ENCODE results near the gene VEZF1. TPM values are rescaled to one million over a fixed set of nuclear protein-coding genes. Genes with fewer than 3 reads are reported as not detected.

Gene VEZF1
- total and polyA plus RNA-seq, 2 donors (not counting 3 experiments of a cell fraction or from before 2014, with no cell fraction given), result 27.8 to 59.0 TPM

DNA sequence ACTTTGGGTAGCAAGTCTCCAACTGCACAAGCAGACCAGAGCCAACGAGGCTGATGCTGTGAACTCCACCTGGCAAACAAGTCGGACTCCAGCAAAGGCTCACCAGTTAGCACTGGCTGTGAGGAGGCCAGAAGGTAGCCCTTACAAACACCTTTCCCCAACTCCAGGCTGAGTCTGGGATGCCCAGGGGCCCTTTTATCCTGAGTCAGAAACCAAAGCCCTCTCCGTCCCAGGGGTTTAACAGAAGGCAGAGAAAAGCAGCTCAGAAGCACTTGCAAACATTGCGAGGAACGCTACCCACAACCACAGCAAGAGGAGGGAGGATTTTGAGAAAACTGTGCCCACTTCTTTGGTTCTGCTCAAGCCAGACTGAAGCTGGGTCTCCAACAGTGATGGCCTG lies 57.8 kb downstream of the VEZF1 start:
- POLR2A ChIA-PET, result no interaction called here

DNA sequence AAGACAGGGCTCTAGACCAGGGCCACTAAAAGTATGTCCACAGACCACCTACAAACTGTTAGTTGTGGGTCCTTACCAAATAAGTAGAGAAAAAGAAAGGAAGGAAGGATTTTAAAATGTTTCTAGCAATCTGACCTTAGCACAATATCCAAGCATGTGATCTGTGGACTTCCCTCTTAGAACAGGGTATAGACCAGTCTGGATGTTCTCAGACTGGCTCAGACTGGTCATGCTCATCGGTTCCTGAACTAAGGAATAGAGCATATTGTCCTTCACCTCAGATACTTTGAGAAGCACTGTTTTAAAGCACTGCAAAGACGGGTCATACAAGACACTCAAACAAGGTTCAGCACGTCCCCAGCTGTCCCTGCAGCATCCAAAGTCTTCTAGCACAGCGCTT lies 58.7 kb downstream of the VEZF1 start:
- Histone ChIP-seq H3K4me2 (ENCODE audit: insufficient read depth, low read length) (no peak overlapping the region), H3K79me2 (ENCODE audit: control insufficient read depth, insufficient read depth, low read length) (no peaks in the 10 kb centered on the region), H2AFZ (ENCODE audit: low read depth, low read length) (no peak overlapping the region), H3K27ac (ENCODE audit: insufficient read depth, low read depth, low read length) (no peak overlapping the region), H3K9me1 (replicated peaks; ENCODE audit: control insufficient read depth, extremely low read depth, insufficient read depth, low read length) (no peaks in the 10 kb centered on the region), H3K9ac (replicated peaks; ENCODE audit: extremely low read depth, insufficient read depth, low read length) (no peak overlapping the region), H3K27me3 (ENCODE audit: control insufficient read depth in 2 of 2, insufficient read depth in 2 of 2, low read length in 2 of 2) (no peaks in the 10 kb centered on the region), H3K9me3 (replicated peaks; ENCODE audit: control insufficient read depth, insufficient read depth, low read length) (no peaks in the 10 kb centered on the region), H3K36me3 (ENCODE audit: control insufficient read depth in 2 of 2, extremely low read depth in 1 of 2, insufficient read depth in 2 of 2, low read length in 2 of 2) (no peaks in the 10 kb centered on the region), H3K4me3 (replicated peaks in 1 of 3; ENCODE audit: insufficient read depth in 1 of 3, low read depth in 1 of 3, low read length in 3 of 3) (no peak overlapping the region), H4K20me1 (replicated peaks; ENCODE audit: control insufficient read depth, extremely low read depth, insufficient read depth, low read length) (no peaks in the 10 kb centered on the region), H3K4me1 (ENCODE audit: control insufficient read depth, extremely low read depth, insufficient read depth, low read length) (peaks cover 27% of the 10 kb centered on the region)
- FAIRE-seq, result no peak
- no peak for DNase-seq (ENCODE audit: low read depth, low spot score)
- BruUV-seq (replicated peaks), result no TSS peak
- dilution Hi-C loops (cut with MboI; ENCODE audit: extremely low pct_ligation_motif_present, low sequenced_read_pairs) (no loop called here), intact Hi-C loops (cut with micrococcal nuclease) (no loop called here)
- TF ChIP-seq POLR2A (IDR thresholded peaks at IDR 0.05; ENCODE audit: low read depth, low read length), result no peak
- TF ChIP-seq GATA2 (IDR thresholded peaks at IDR 0.05; ENCODE audit: insufficient read depth, insufficient read length, low read depth, low read length), result no peak
- TF ChIP-seq FOS (IDR thresholded peaks at IDR 0.05; ENCODE audit: borderline replicate concordance, insufficient read depth, low read length), result no peak
- TF ChIP-seq POLR2AphosphoS5 (IDR thresholded peaks at IDR 0.05; ENCODE audit: insufficient read depth, low read depth, low read length), result no peak
- no peak for TF ChIP-seq EZH2 (IDR thresholded peaks at IDR 0.05; ENCODE audit: borderline replicate concordance, low read depth, low read length, severe bottlenecking)
- ChIA-PET POLR2A (no interaction called here), CTCF (no interaction called here)

More for the DNA sequence above, 57.8 kb downstream of the VEZF1 start:
- DNase-seq (ENCODE audit: low read depth, low spot score) (no peak), FAIRE-seq (no peak)
- Histone ChIP-seq H3K9me3 (replicated peaks; ENCODE audit: control insufficient read depth, insufficient read depth, low read length) (no peaks in the 10 kb centered on the region), H4K20me1 (replicated peaks; ENCODE audit: control insufficient read depth, extremely low read depth, insufficient read depth, low read length) (no peaks in the 10 kb centered on the region), H3K4me2 (ENCODE audit: insufficient read depth, low read length) (no peak overlapping the region), H3K4me3 (replicated peaks in 1 of 3; ENCODE audit: insufficient read depth in 1 of 3, low read depth in 1 of 3, low read length in 3 of 3) (no peak overlapping the region), H3K36me3 (ENCODE audit: control insufficient read depth in 2 of 2, extremely low read depth in 1 of 2, insufficient read depth in 2 of 2, low read length in 2 of 2) (no peaks in the 10 kb centered on the region), H2AFZ (ENCODE audit: low read depth, low read length) (no peak overlapping the region), H3K27ac (ENCODE audit: insufficient read depth, low read depth, low read length) (no peak overlapping the region), H3K4me1 (ENCODE audit: control insufficient read depth, extremely low read depth, insufficient read depth, low read length) (peaks cover 31% of the 10 kb centered on the region), H3K79me2 (ENCODE audit: control insufficient read depth, insufficient read depth, low read length) (no peaks in the 10 kb centered on the region), H3K9ac (replicated peaks; ENCODE audit: extremely low read depth, insufficient read depth, low read length) (no peak overlapping the region), H3K9me1 (replicated peaks; ENCODE audit: control insufficient read depth, extremely low read depth, insufficient read depth, low read length) (no peaks in the 10 kb centered on the region), H3K27me3 (ENCODE audit: control insufficient read depth in 2 of 2, insufficient read depth in 2 of 2, low read length in 2 of 2) (no peaks in the 10 kb centered on the region)
- dilution Hi-C loops (cut with MboI; ENCODE audit: extremely low pct_ligation_motif_present, low sequenced_read_pairs) (no loop called here), intact Hi-C loops (cut with micrococcal nuclease) (no loop called here)
- no TSS peak for BruUV-seq (replicated peaks)
- TF ChIP-seq JUN (IDR thresholded peaks at IDR 0.05; ENCODE audit: borderline replicate concordance, insufficient read depth, insufficient read length, low read depth), result no peak
- CTCF ChIA-PET, result interaction anchor here (0.9 to 2.4 kb wide), 8 partner anchors 9 to 62 kb away, joined by 3 to 11 read pairs (median 4); partner anchors contain the start of gene CUEDC1

Data from endothelial cell of umbilical vein (primary cell).